Stimulated activated effector memory CD8-positive, alpha-beta T cell treated with anti-CD3 and anti-CD28 coated beads, Interleukin-12 subunit alpha, Interleukin-12 subunit beta, amount 100 ng/mL, for 72 hours (primary cell): ENCODE results near the gene ATXN7L3.
"Not testable (repeated sequence)": the region's sequence is repeated elsewhere in the genome, so short reads cannot be mapped to it uniquely, and the experiment has no call there.

ENCODE experiments used
- ATAC-seq: fragments of 150-1000 bp; cut with Tn5 transposase; 2 replicates; pipeline ENCODE4 v1.10.0; 2021
- DNase-seq, 2 donors: peaks; one replicate each; pipeline ENCODE4 v3.0.0; 2021 to 2022; ENCODE audit warnings: low spot score in 2 of 2
- H3K27ac Mint-ChIP-seq: one replicate; pipeline ENCODE4 v1.8.0; 2022; ENCODE audit warnings: mild to moderate bottlenecking, mixed read lengths
- H3K36me3 Mint-ChIP-seq: one replicate; pipeline ENCODE4 v1.8.0; 2022; ENCODE audit warnings: mild to moderate bottlenecking, mixed read lengths
- H3K4me1 Mint-ChIP-seq: one replicate; pipeline ENCODE4 v1.8.0; 2022; ENCODE audit warnings: mixed read lengths
- H3K4me3 Mint-ChIP-seq: one replicate; pipeline ENCODE4 v1.8.0; 2022; ENCODE audit warnings: mild to moderate bottlenecking, mixed read lengths
- H3K9me3 Mint-ChIP-seq: one replicate; pipeline ENCODE4 v1.8.0; 2022; ENCODE audit warnings: mixed read lengths

The ATXN7L3 gene

GRCh38 chr17:44199553-44200477 lies at the start of gene ATXN7L3:
Gene ATXN7L3 (minus strand): TSS chr17:44199884. CDS start chr17:44198070, 1,814 bp downstream.
- Mint-ChIP-seq H3K9me3 (no peaks in the 10 kb centered on the region), H3K36me3 (peaks cover 36% of the 10 kb centered on the region), H3K4me1 (peaks cover 41% of the 10 kb centered on the region), H3K27ac (peak within 1 kb of the TSS; percentile 93), H3K4me3 (peak within 1 kb of the TSS; percentile 90)
- ATAC-seq (peak; percentile 87), DNase-seq (peak; percentile 89 to 97)

GRCh38 chr17:44247876-44248736 lies 48.4 kb upstream of the ATXN7L3 start:
- Mint-ChIP-seq H3K4me3 (no peak overlapping the region), H3K27ac (peak overlapping the region; percentile 89), H3K36me3 (peaks cover 8% of the 10 kb centered on the region), H3K9me3 (no peaks in the 10 kb centered on the region), H3K4me1 (peaks cover 29% of the 10 kb centered on the region)
- ATAC-seq (no peak), DNase-seq (no peak)

- no peak for DNase-seq
- H3K36me3 Mint-ChIP-seq: peaks cover 8% of the 10 kb centered on the region
- no peak overlapping the region for H3K4me3 Mint-ChIP-seq
- H3K27ac Mint-ChIP-seq: peak overlapping the region; percentile 89
- H3K4me1 Mint-ChIP-seq: peaks cover 29% of the 10 kb centered on the region
- no peaks in the 10 kb centered on the region for H3K9me3 Mint-ChIP-seq
- ATAC-seq: no peak
These were observed 47.8 kb upstream of the ATXN7L3 start for GRCh38 chr17:44247440-44247841.

- H3K36me3 Mint-ChIP-seq: peaks cover 1% of the 10 kb centered on the region
- DNase-seq (no peak), ATAC-seq (no peak)
- H3K27ac Mint-ChIP-seq: no peak overlapping the region
- no peak overlapping the region for H3K4me3 Mint-ChIP-seq
- peaks cover 16% of the 10 kb centered on the region for H3K4me1 Mint-ChIP-seq
- no peaks in the 10 kb centered on the region for H3K9me3 Mint-ChIP-seq
These were observed 41.5 kb upstream of the ATXN7L3 start for GRCh38 chr17:44241106-44241624.

- not testable (repeated sequence) for H3K4me3 Mint-ChIP-seq, H3K27ac Mint-ChIP-seq, DNase-seq, H3K9me3 Mint-ChIP-seq, H3K36me3 Mint-ChIP-seq, ATAC-seq
- H3K4me1 Mint-ChIP-seq: peaks cover 21% of the 10 kb centered on the region
These were observed 38.2 kb upstream of the ATXN7L3 start for GRCh38 chr17:44237886-44238285.

- ATAC-seq: peak; percentile 26
These were observed 36.8 kb upstream of the ATXN7L3 start for GRCh38 chr17:44236444-44236991.

GRCh38 chr17:44235583-44235936 lies 35.9 kb upstream of the ATXN7L3 start:
- DNase-seq (no peak), ATAC-seq (no peak)
- peaks cover 6% of the 10 kb centered on the region for H3K36me3 Mint-ChIP-seq
- no peaks in the 10 kb centered on the region for H3K9me3 Mint-ChIP-seq
- no peak overlapping the region for H3K4me3 Mint-ChIP-seq
- H3K4me1 Mint-ChIP-seq: peaks cover 21% of the 10 kb centered on the region
- no peak overlapping the region for H3K27ac Mint-ChIP-seq

More at GRCh38 chr17:44236444-44236991, 36.8 kb upstream of the ATXN7L3 start:
- no peaks in the 10 kb centered on the region for H3K9me3 Mint-ChIP-seq
- no peak overlapping the region for H3K27ac Mint-ChIP-seq
- peaks cover 6% of the 10 kb centered on the region for H3K36me3 Mint-ChIP-seq
- DNase-seq: no peak
- H3K4me1 Mint-ChIP-seq: peaks cover 21% of the 10 kb centered on the region
- no peak overlapping the region for H3K4me3 Mint-ChIP-seq

GRCh38 chr17:44233582-44233981 lies 33.9 kb upstream of the ATXN7L3 start:
- Mint-ChIP-seq H3K4me3 (no peak overlapping the region), H3K27ac (no peak overlapping the region), H3K36me3 (peaks cover 6% of the 10 kb centered on the region), H3K4me1 (peaks cover 21% of the 10 kb centered on the region), H3K9me3 (no peaks in the 10 kb centered on the region)
- no peak for DNase-seq
- ATAC-seq: no peak

- no peak overlapping the region for H3K4me3 Mint-ChIP-seq
- DNase-seq: no peak
- H3K27ac Mint-ChIP-seq: no peak overlapping the region
- no peak for ATAC-seq
- peaks cover 6% of the 10 kb centered on the region for H3K36me3 Mint-ChIP-seq
- no peaks in the 10 kb centered on the region for H3K9me3 Mint-ChIP-seq
- peaks cover 21% of the 10 kb centered on the region for H3K4me1 Mint-ChIP-seq
These were observed 32.4 kb upstream of the ATXN7L3 start for GRCh38 chr17:44232061-44232460.

GRCh38 chr17:44230140-44230539 lies 30.5 kb upstream of the ATXN7L3 start:
- DNase-seq (no peak), ATAC-seq (no peak)
- peaks cover 5% of the 10 kb centered on the region for H3K4me1 Mint-ChIP-seq
- H3K27ac Mint-ChIP-seq: no peak overlapping the region
- no peaks in the 10 kb centered on the region for H3K36me3 Mint-ChIP-seq
- H3K9me3 Mint-ChIP-seq: no peaks in the 10 kb centered on the region
- no peak overlapping the region for H3K4me3 Mint-ChIP-seq

GRCh38 chr17:44229090-44229489 lies 29.4 kb upstream of the ATXN7L3 start:
- ATAC-seq (no peak), DNase-seq (no peak)
- Mint-ChIP-seq H3K36me3 (no peaks in the 10 kb centered on the region), H3K9me3 (no peaks in the 10 kb centered on the region), H3K4me1 (no peaks in the 10 kb centered on the region), H3K27ac (no peak overlapping the region), H3K4me3 (no peak overlapping the region)

GRCh38 chr17:44223541-44224071 lies 23.9 kb upstream of the ATXN7L3 start:
- no peaks in the 10 kb centered on the region for H3K9me3 Mint-ChIP-seq
- no peak overlapping the region for H3K27ac Mint-ChIP-seq
- H3K36me3 Mint-ChIP-seq: peaks cover 24% of the 10 kb centered on the region
- H3K4me3 Mint-ChIP-seq: no peak overlapping the region
- ATAC-seq (no peak), DNase-seq (no peak)
- peaks cover 17% of the 10 kb centered on the region for H3K4me1 Mint-ChIP-seq

GRCh38 chr17:44222112-44222869 lies 22.6 kb upstream of the ATXN7L3 start:
- H3K9me3 Mint-ChIP-seq: no peaks in the 10 kb centered on the region
- peak overlapping the region; percentile 96 for H3K27ac Mint-ChIP-seq
- DNase-seq: no peak
- no peak for ATAC-seq
- H3K4me1 Mint-ChIP-seq: peaks cover 25% of the 10 kb centered on the region
- peak overlapping the region; percentile 96 for H3K4me3 Mint-ChIP-seq
- peaks cover 37% of the 10 kb centered on the region for H3K36me3 Mint-ChIP-seq

- DNase-seq (peak in 1 of 2 donors; percentile 69), ATAC-seq (no peak)
- peak overlapping the region; percentile 96 for H3K4me3 Mint-ChIP-seq
- no peaks in the 10 kb centered on the region for H3K9me3 Mint-ChIP-seq
- H3K36me3 Mint-ChIP-seq: peaks cover 42% of the 10 kb centered on the region
- H3K27ac Mint-ChIP-seq: peak overlapping the region; percentile 96
- H3K4me1 Mint-ChIP-seq: peaks cover 30% of the 10 kb centered on the region
These were observed 22.1 kb upstream of the ATXN7L3 start for GRCh38 chr17:44221862-44222111.
